A673 (cell line): Measurements from ENCODE around the gene AGER.

Experiments used
- CTCF ChIP-seq: fragments of 300-800, 200-600 bp; sonication (generic); conservative IDR thresholded peaks from 2 replicates; pipeline ENCODE4 v1.5.1; 2017; ENCODE audit warnings: low read depth, mild to moderate bottlenecking, antibody characterized with exemption, low read length, moderate library complexity, mixed read lengths
- EZH2 ChIP-seq: fragments of 200-600 bp; sonication (generic); IDR thresholded peaks from 2 replicates; pipeline ENCODE4 v1.6.1; 2017; ENCODE audit warnings: borderline replicate concordance, low read depth, mild to moderate bottlenecking, mixed read lengths, antibody characterized with exemption, low read length; ENCODE audit not compliant: poor library complexity, severe bottlenecking

GRCh38 chr6:32212076-32212760, 28.2 kb upstream of the AGER start:
- TF ChIP-seq CTCF = no peak
- TF ChIP-seq EZH2 = no peak
